SK-N-SH (cell line): ENCODE results near the gene GALNT17.

Experiments
- NFIC ChIP-seq: IDR thresholded peaks from 2 replicates; pipeline ENCODE4 v1.4.0; 2012; ENCODE audit warnings: borderline replicate concordance
- POLR2AphosphoS5 ChIP-seq: IDR thresholded peaks from 2 replicates; pipeline ENCODE4 v1.6.1; 2012; ENCODE audit warnings: low read depth, low read length
- TF ChIP-seq, protein P1 (sequence below): fragments of 200-600 bp; sonication (generic); IDR thresholded peaks from 2 replicates; pipeline ENCODE4 v1.6.1; 2017; ENCODE audit warnings: antibody characterized with exemption, mild to moderate bottlenecking, moderate library complexity

DNA sequence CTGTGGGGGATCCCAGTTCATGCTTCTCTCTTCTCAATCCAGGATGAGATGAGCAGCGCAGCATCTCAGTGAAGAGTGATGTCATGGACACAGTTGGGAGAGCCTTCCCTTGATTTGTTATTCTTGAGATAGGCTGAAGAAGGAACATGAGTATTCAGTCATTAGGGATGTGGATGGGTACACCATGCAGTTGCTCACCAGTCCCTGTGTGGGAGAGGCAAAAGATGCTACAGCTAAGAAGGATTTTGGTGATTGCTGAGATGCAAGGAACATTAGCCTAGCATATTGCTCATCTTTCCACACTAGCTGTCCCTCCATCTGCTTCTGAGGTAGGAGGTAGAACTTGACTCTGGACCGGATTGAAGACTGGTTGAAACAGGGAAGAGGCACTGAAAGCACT, 179.6 kb downstream of the GALNT17 start:
- TF ChIP-seq, protein P1, sequence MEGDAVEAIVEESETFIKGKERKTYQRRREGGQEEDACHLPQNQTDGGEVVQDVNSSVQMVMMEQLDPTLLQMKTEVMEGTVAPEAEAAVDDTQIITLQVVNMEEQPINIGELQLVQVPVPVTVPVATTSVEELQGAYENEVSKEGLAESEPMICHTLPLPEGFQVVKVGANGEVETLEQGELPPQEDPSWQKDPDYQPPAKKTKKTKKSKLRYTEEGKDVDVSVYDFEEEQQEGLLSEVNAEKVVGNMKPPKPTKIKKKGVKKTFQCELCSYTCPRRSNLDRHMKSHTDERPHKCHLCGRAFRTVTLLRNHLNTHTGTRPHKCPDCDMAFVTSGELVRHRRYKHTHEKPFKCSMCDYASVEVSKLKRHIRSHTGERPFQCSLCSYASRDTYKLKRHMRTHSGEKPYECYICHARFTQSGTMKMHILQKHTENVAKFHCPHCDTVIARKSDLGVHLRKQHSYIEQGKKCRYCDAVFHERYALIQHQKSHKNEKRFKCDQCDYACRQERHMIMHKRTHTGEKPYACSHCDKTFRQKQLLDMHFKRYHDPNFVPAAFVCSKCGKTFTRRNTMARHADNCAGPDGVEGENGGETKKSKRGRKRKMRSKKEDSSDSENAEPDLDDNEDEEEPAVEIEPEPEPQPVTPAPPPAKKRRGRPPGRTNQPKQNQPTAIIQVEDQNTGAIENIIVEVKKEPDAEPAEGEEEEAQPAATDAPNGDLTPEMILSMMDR, result no peak
- TF ChIP-seq POLR2AphosphoS5 (no peak), NFIC (no peak)
